HG03095 (cell line): ENCODE data around the gene TAF11.
"Not testable (repeated sequence)": the region's sequence is repeated elsewhere in the genome, so short reads cannot be mapped to it uniquely, and the experiment has no call there.

Source experiments
- ATAC-seq: cut with Tn5 transposase; IDR thresholded peaks from one replicate; pipeline ENCODE4 v1.9.1; 2021; ENCODE audit warnings: moderate library complexity; ENCODE audit not compliant: unreplicated experiment

Gene TAF11

DNA sequence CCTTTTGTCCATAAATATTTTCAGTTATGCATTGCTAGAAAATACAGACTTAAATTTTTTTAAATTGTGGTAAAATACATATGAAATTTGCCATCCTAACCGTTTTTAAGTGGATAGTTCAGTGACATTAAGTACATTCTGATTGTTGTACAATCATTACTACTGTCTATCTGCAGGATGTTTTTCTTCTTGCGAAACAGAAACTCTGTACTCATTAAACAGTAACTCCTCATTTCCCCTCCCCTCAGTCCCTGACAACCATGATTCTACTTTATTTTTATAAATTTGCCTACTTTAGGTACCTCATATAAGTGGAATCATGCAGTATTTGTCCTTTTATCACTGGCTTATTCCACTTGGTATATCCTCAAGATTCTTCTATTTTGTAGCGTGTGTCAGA lies 21.3 kb downstream of the TAF11 start:
- ATAC-seq = no peak

DNA sequence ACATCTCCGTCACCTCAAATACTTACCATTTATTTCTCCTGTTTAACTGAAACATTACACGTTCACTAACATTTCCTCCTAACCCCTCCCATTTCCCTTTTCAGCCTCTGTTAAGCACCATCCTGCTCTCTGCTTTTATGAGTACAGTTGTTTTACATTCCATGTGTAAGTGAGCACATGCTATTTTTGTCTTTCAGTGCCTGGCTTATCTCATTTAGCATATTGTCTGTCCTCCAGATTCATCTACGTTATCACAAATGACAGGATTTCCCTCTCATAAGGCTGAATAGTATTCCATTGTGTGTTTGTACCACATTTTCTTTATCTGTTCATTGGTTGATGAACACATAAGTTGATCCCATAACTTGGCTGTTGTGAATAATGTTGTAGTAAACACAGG lies 22.7 kb downstream of the TAF11 start:
- ATAC-seq = no peak

GRCh38 chr6:34864007-34864406 lies 23.8 kb downstream of the TAF11 start:
- ATAC-seq = no peak

GRCh38 chr6:34860776-34861175 lies 27.1 kb downstream of the TAF11 start:
- ATAC-seq = no peak

- ATAC-seq = no peak
Observed at GRCh38 chr6:34859951-34860350, 27.9 kb downstream of the TAF11 start.

DNA sequence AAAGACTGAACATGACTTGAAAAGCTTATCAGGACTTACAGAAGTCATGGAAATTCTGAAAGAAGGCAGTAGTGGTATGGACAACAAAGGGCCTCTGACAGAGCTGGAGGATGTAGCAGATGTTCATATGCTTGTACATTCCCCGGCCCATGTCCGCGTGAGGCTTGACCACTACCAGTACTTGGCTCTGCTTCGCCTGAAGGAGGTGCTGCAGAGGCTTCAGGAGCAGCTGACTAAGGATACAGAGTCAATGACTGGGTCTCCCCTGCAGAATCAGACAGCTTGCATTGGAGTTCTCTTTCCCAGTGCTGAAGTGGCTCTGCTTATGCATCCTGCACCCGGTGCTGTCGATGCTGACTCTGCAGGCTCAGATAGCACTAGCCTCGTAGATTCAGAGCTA lies 29.2 kb downstream of the TAF11 start:
- ATAC-seq = no peak

- ATAC-seq = no peak
Observed at GRCh38 chr6:34855463-34855862, 32.4 kb downstream of the TAF11 start.

GRCh38 chr6:34852406-34853085 lies 35.3 kb downstream of the TAF11 start:
- no peak for ATAC-seq

GRCh38 chr6:34851361-34851760 lies 36.5 kb downstream of the TAF11 start:
- no peak for ATAC-seq

DNA sequence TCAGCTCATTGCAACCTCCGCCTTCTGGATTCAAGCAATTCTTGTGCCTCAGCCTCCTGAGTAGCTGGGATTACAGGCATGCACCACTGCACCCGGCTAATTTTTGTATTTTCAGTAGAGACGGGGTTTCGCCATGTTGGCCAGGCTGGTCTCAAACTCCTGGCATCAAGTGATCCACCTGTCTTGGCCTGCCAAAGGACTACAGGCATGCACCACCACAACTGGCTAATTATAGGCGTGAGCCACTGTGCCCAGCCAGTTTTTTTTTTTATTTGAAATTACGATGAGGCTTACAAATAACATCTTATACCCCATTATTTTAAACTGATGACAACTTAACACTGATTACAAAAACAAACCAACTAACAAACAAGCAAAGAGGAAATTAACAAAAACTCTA lies 38.8 kb downstream of the TAF11 start:
- ATAC-seq = not testable (repeated sequence)

DNA sequence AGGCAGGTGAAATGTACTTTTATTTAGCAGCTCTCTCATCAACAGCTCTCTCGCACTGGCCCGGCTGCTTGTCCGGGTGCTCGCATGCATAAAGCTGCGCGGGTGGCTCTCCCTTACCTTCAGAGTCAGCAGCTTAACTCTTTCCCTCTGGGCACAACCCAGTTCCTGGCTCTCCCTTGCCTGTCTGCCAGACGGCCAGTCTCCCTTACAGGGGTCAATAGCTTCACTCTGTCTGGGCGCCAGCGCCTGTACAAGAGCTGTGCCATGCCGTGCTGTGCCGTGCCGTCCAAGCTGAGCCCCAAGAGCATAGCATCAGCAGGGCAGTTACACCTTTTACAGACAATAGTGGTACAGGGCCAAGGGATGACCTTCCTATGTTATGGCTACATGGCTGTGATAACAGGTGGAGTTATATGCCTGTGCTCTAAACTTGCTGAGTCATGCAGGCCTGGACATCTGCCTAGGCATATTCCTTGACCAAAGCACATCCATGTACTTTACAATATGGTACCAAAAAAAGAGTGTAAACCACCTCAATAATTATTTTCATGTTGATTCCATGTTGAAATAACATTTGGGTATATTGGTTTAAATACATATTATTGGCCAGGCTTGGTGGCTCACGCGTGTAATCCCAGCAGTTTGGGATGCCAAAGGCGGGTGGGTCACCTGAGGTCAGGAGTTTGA lies 48.0 kb downstream of the TAF11 start:
- ATAC-seq = no peak

DNA sequence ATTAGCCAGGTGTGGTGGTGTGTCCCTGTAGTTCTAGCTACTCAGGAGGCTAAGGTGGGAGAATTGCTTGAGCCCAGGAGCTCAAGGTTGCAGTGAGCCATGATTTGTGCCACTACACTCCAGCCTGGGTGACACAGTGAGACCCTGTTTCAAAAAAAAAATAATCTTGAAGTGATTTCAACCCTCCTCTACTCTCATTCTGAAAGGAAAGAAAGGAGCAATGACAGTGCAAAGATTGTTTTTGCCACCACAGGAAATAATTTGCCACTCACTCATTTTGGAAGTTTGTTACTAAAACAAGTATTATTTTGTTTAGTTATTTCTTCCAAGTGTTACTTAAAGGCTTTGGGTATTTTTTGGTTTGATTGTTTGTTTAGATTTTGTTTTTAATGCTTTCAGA lies 50.3 kb downstream of the TAF11 start:
- ATAC-seq = no peak

- ATAC-seq = no peak
Observed at GRCh38 chr6:34836451-34836850, 51.4 kb downstream of the TAF11 start.

DNA sequence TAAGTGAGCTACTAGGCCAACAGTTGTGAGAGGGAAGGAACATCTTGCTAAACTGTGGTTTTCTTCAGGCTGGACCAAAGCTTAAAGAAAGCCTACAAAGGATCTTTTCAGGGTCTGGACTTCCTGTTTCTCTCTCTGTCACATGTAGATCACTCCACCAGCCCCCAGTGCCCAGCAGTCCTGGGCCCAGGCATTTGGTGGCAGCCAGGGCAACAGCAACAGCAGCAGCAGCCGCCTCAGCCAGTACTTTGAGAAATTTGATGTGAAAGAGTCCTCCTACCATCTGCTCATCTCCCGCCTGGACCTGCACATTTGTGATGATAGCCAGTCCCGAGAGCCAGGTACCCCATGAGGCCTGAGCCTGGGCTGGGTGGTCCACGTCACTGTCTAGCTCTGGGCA lies 51.8 kb downstream of the TAF11 start:
- no peak for ATAC-seq

- ATAC-seq = no peak
Observed at GRCh38 chr6:34834789-34835518, 52.9 kb downstream of the TAF11 start.

GRCh38 chr6:34832942-34833341 lies 54.9 kb downstream of the TAF11 start:
- ATAC-seq = no peak

DNA sequence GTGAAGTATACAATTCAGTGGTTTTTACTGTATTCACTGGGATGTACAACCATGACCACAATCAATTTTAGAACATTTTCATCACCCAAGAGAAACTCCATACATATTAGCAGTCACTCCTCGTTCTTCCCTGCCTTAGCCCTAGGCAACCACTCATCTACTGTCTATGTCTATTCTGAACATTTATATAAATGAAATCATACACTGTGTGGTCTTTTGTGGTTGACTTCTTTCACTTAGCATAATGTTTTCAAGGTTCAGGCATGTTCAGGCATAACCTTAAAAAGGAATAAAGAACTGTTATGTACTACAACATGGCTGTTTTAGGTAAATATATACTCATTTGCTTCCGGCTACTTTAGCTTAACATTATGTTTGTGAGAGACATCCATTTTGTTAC lies 58.7 kb downstream of the TAF11 start:
- ATAC-seq = no peak
